Measurements from ENCODE around the gene FNDC8.
A peak's percentile ranks its signal among the peaks of the same experiment; 100 is the strongest.
"Not testable (repeated sequence)": the region's sequence is repeated elsewhere in the genome, so short reads cannot be mapped to it uniquely, and the experiment has no call there.

Gene FNDC8

GRCh38 chr17:35166526-35166925 lies 45.1 kb downstream of the FNDC8 start:
- Mint-ChIP-seq H3K4me1 (ENCODE audit: low read depth) (peaks cover 35% of the 10 kb centered on the region), H3K9me3 (ENCODE audit: low read depth) (no peaks in the 10 kb centered on the region), H3K36me3 (no peaks in the 10 kb centered on the region), H3K4me3 (no peak overlapping the region), H3K27me3 (no peaks in the 10 kb centered on the region), H3K27ac (no peak overlapping the region)

GRCh38 chr17:35167046-35167445 lies 45.6 kb downstream of the FNDC8 start:
- Mint-ChIP-seq H3K9me3 (ENCODE audit: low read depth) (no peaks in the 10 kb centered on the region), H3K36me3 (no peaks in the 10 kb centered on the region), H3K27me3 (no peaks in the 10 kb centered on the region), H3K4me3 (no peak overlapping the region), H3K4me1 (ENCODE audit: low read depth) (peaks cover 34% of the 10 kb centered on the region), H3K27ac (peak overlapping the region; percentile 4)

- Mint-ChIP-seq H3K27me3 (no peaks in the 10 kb centered on the region), H3K36me3 (no peaks in the 10 kb centered on the region), H3K27ac (no peak overlapping the region), H3K4me1 (ENCODE audit: low read depth) (peaks cover 36% of the 10 kb centered on the region), H3K9me3 (ENCODE audit: low read depth) (no peaks in the 10 kb centered on the region), H3K4me3 (no peak overlapping the region)
Measured at GRCh38 chr17:35167666-35168065, 46.3 kb downstream of the FNDC8 start.

GRCh38 chr17:35169835-35170363 lies 48.5 kb downstream of the FNDC8 start:
- no peak overlapping the region for H3K27ac Mint-ChIP-seq
- no peaks in the 10 kb centered on the region for H3K36me3 Mint-ChIP-seq
- H3K4me3 Mint-ChIP-seq, result no peak overlapping the region
- H3K4me1 Mint-ChIP-seq (ENCODE audit: low read depth), result peaks cover 38% of the 10 kb centered on the region
- no peaks in the 10 kb centered on the region for H3K27me3 Mint-ChIP-seq
- no peaks in the 10 kb centered on the region for H3K9me3 Mint-ChIP-seq (ENCODE audit: low read depth)

GRCh38 chr17:35170968-35171771 lies 49.8 kb downstream of the FNDC8 start:
- Mint-ChIP-seq H3K27ac (peak overlapping the region; percentile 68), H3K27me3 (no peaks in the 10 kb centered on the region), H3K4me3 (peak overlapping the region; percentile 53), H3K4me1 (ENCODE audit: low read depth) (peaks cover 42% of the 10 kb centered on the region), H3K36me3 (no peaks in the 10 kb centered on the region), H3K9me3 (ENCODE audit: low read depth) (no peaks in the 10 kb centered on the region)

- Mint-ChIP-seq H3K36me3 (no peaks in the 10 kb centered on the region), H3K9me3 (ENCODE audit: low read depth) (no peaks in the 10 kb centered on the region), H3K4me1 (ENCODE audit: low read depth) (peaks cover 45% of the 10 kb centered on the region), H3K27ac (peak overlapping the region; percentile 68), H3K4me3 (peak overlapping the region; percentile 53), H3K27me3 (no peaks in the 10 kb centered on the region)
Measured at GRCh38 chr17:35171834-35172233, 50.4 kb downstream of the FNDC8 start.

- not testable (repeated sequence) for H3K4me3 Mint-ChIP-seq; H3K9me3 Mint-ChIP-seq (ENCODE audit: low read depth); H3K27me3 Mint-ChIP-seq; H3K36me3 Mint-ChIP-seq
- H3K4me1 Mint-ChIP-seq (ENCODE audit: low read depth), result peaks cover 50% of the 10 kb centered on the region
- H3K27ac Mint-ChIP-seq, result peak overlapping the region; percentile 30
Measured at GRCh38 chr17:35172321-35172720, 50.9 kb downstream of the FNDC8 start.

- Mint-ChIP-seq H3K27me3 (no peaks in the 10 kb centered on the region), H3K4me1 (ENCODE audit: low read depth) (peaks cover 65% of the 10 kb centered on the region), H3K36me3 (no peaks in the 10 kb centered on the region), H3K27ac (no peak overlapping the region), H3K4me3 (no peak overlapping the region), H3K9me3 (ENCODE audit: low read depth) (no peaks in the 10 kb centered on the region)
Measured at GRCh38 chr17:35174835-35175334, 53.5 kb downstream of the FNDC8 start.

GRCh38 chr17:35175638-35176415 lies 54.4 kb downstream of the FNDC8 start:
- no peak overlapping the region for H3K27ac Mint-ChIP-seq
- H3K4me3 Mint-ChIP-seq, result no peak overlapping the region
- peaks cover 66% of the 10 kb centered on the region for H3K4me1 Mint-ChIP-seq (ENCODE audit: low read depth)
- no peaks in the 10 kb centered on the region for H3K27me3 Mint-ChIP-seq
- no peaks in the 10 kb centered on the region for H3K36me3 Mint-ChIP-seq
- no peaks in the 10 kb centered on the region for H3K9me3 Mint-ChIP-seq (ENCODE audit: low read depth)

GRCh38 chr17:35176897-35177296 lies 55.5 kb downstream of the FNDC8 start:
- Mint-ChIP-seq H3K9me3 (ENCODE audit: low read depth) (no peaks in the 10 kb centered on the region), H3K36me3 (no peaks in the 10 kb centered on the region), H3K4me3 (no peak overlapping the region), H3K27ac (peak overlapping the region; percentile 78), H3K27me3 (no peaks in the 10 kb centered on the region), H3K4me1 (ENCODE audit: low read depth) (peaks cover 62% of the 10 kb centered on the region)

- not testable (repeated sequence) for H3K4me3 Mint-ChIP-seq; H3K27me3 Mint-ChIP-seq; H3K9me3 Mint-ChIP-seq (ENCODE audit: low read depth); H3K36me3 Mint-ChIP-seq
- Mint-ChIP-seq H3K27ac (peak overlapping the region; percentile 50), H3K4me1 (ENCODE audit: low read depth) (peaks cover 68% of the 10 kb centered on the region)
Measured at GRCh38 chr17:35179379-35179778, 58.0 kb downstream of the FNDC8 start.
